GM23338 (cell line): ENCODE measurements around the gene EDAR. TPM values are rescaled to one million over a fixed set of nuclear protein-coding genes. Genes with fewer than 3 reads are reported as not detected.

Source experiments
- ATAC-seq: fragments of 200-7000 bp; cut with Tn5 transposase; 3 replicates; pipeline ENCODE4 v1.9.1; 2020
- DNase-seq: peaks from one replicate; pipeline ENCODE4 v3.0.0-alpha.2; 2015; ENCODE audit warnings: low spot score
- H2AFZ ChIP-seq: fragments of 200-600 bp; sonication (generic); 2 replicates; pipeline ENCODE4 v1.8.0; 2016; ENCODE audit warnings: antibody characterized with exemption, mild to moderate bottlenecking, moderate library complexity
- H3F3A ChIP-seq: fragments of 200-600 bp; sonication (generic); replicated peaks from 2 replicates; pipeline ENCODE4 v1.8.0; 2017; ENCODE audit warnings: antibody characterized with exemption, mixed run types, low read depth
- H3K27ac ChIP-seq: fragments of 200-600 bp; sonication (generic); 2 replicates; pipeline ENCODE4 v1.6.1; 2016; ENCODE audit warnings: low read depth
- H3K27me3 ChIP-seq: fragments of 200-600 bp; sonication (generic); 2 replicates; pipeline ENCODE4 v1.8.0; 2016; ENCODE audit warnings: mild to moderate bottlenecking, mixed run types, moderate library complexity; ENCODE audit not compliant: insufficient read depth
- H3K36me3 ChIP-seq: fragments of 200-600 bp; sonication (generic); 2 replicates; pipeline ENCODE4 v1.8.0; 2016; ENCODE audit warnings: mild to moderate bottlenecking; ENCODE audit not compliant: insufficient read depth
- H3K4me1 ChIP-seq: fragments of 200-600 bp; sonication (generic); 2 replicates; pipeline ENCODE4 v1.8.0; 2016; ENCODE audit warnings: mild to moderate bottlenecking, moderate library complexity; ENCODE audit not compliant: insufficient read depth
- H3K4me2 ChIP-seq: fragments of 200-600 bp; sonication (generic); 2 replicates; pipeline ENCODE4 v1.7.1; 2017; ENCODE audit warnings: mixed run types
- H3K4me3 ChIP-seq: fragments of 200-600 bp; sonication (generic); 2 replicates; pipeline ENCODE4 v1.6.1; 2016; ENCODE audit warnings: mixed run types
- H3K79me2 ChIP-seq: fragments of 200-600 bp; sonication (generic); replicated peaks from 2 replicates; pipeline ENCODE4 v1.8.0; 2017; ENCODE audit warnings: mild to moderate bottlenecking; ENCODE audit not compliant: insufficient read depth
- H3K9me2 ChIP-seq: fragments of 200-600 bp; sonication (generic); 2 replicates; pipeline ENCODE4 v1.8.0; 2017; ENCODE audit not compliant: insufficient read depth
- H4K20me1 ChIP-seq: fragments of 200-600 bp; sonication (generic); replicated peaks from 2 replicates; pipeline ENCODE4 v1.8.0; 2017; ENCODE audit warnings: mild to moderate bottlenecking; ENCODE audit not compliant: insufficient read depth
- H3K27ac Mint-ChIP-seq: 2 replicates; pipeline ENCODE4 v1.8.0; 2020; ENCODE audit warnings: inconsistent platforms, mild to moderate bottlenecking, moderate library complexity, mixed read lengths
- H3K27me3 Mint-ChIP-seq: 3 replicates; pipeline ENCODE4 v1.8.0; 2022; ENCODE audit warnings: low read depth, mild to moderate bottlenecking, moderate library complexity, mixed read lengths, inconsistent platforms; ENCODE audit not compliant: insufficient read depth, poor library complexity
- H3K36me3 Mint-ChIP-seq: 3 replicates; pipeline ENCODE4 v1.8.0; 2021; ENCODE audit warnings: low read depth, mild to moderate bottlenecking, inconsistent platforms, moderate library complexity, mixed read lengths
- H3K4me1 Mint-ChIP-seq: 3 replicates; pipeline ENCODE4 v1.8.0; 2020; ENCODE audit warnings: mild to moderate bottlenecking, inconsistent platforms, mixed read lengths
- H3K4me3 Mint-ChIP-seq: 3 replicates; pipeline ENCODE4 v1.8.0; 2021; ENCODE audit warnings: moderate library complexity, mild to moderate bottlenecking, inconsistent platforms, mixed read lengths
- H3K9me3 Mint-ChIP-seq: 3 replicates; pipeline ENCODE4 v1.8.0; 2020; ENCODE audit warnings: moderate library complexity, mild to moderate bottlenecking, inconsistent platforms, mixed read lengths
- CREB1 ChIP-seq: fragments of 250-450 bp; sonication (Bioruptor Pico); IDR thresholded peaks from 2 replicates; pipeline ENCODE4 v1.5.0; 2020; ENCODE audit warnings: low read depth, mild to moderate bottlenecking, moderate library complexity
- EZH2 ChIP-seq: fragments of 200-600 bp; sonication (generic); IDR thresholded peaks from one replicate; pipeline ENCODE4 v1.8.0; 2017; ENCODE audit warnings: antibody characterized with exemption, mild to moderate bottlenecking, low read depth; ENCODE audit not compliant: unreplicated experiment
- EZH2phosphoT487 ChIP-seq: fragments of 200-600 bp; sonication (generic); IDR thresholded peaks from one replicate; pipeline ENCODE4 v1.8.1; 2018; ENCODE audit warnings: antibody characterized with exemption; ENCODE audit not compliant: unreplicated experiment
- JUNB ChIP-seq: IDR thresholded peaks from one replicate; pipeline ENCODE4 v1.6.1; 2016; ENCODE audit warnings: antibody characterized with exemption; ENCODE audit not compliant: unreplicated experiment
- NANOG ChIP-seq: IDR thresholded peaks from 2 replicates; pipeline ENCODE4 v1.6.1; 2016; ENCODE audit warnings: antibody characterized with exemption, borderline replicate concordance
- POLR2AphosphoS5 ChIP-seq: IDR thresholded peaks from 2 replicates; pipeline ENCODE4 v1.6.1; 2016; ENCODE audit warnings: antibody characterized with exemption, low read depth
- STAT1 ChIP-seq: IDR thresholded peaks from one replicate; pipeline ENCODE4 v1.6.1; 2016; ENCODE audit warnings: antibody characterized with exemption; ENCODE audit not compliant: unreplicated experiment
- ZNF114 ChIP-seq: fragments of 250-450 bp; sonication (Bioruptor Pico); IDR thresholded peaks from 2 replicates; pipeline ENCODE4 v1.5.0; 2020; ENCODE audit warnings: mild to moderate bottlenecking, moderate library complexity
- ZNF331 ChIP-seq: fragments of 250-450 bp; sonication (Bioruptor Pico); IDR thresholded peaks from 2 replicates; pipeline ENCODE4 v1.5.0; 2020; ENCODE audit warnings: low read depth, mild to moderate bottlenecking, moderate library complexity
- polyA plus RNA-seq: library from polyadenylated mRNA; unstranded; fragments of >200 nt; fragmentation: Nextera tagmentation; extraction: Ambion mirVana; gene quantifications from 2 replicates; pipeline ENCODE4 v1.2.1, GENCODE V29; 2016
- total RNA-seq: library from RNA; depleted of rRNA; stranded (reverse); fragments of >200 nt; shearing (Covaris generic); gene quantifications from 2 replicates; pipeline ENCODE4 v1.2.3, GENCODE V29; 2014
- TF ChIP-seq, protein P1 (sequence below): IDR thresholded peaks from 2 replicates; pipeline ENCODE4 v1.6.1; 2016; ENCODE audit warnings: antibody characterized with exemption
- TF ChIP-seq, protein P2 (sequence below), 2 experiments: fragments of 200-600 bp in 1 of 2; sonication (generic) in 1 of 2; conservative IDR thresholded peaks; 2 replicates each; pipeline versions ENCODE4 v1.5.1 to v1.6.1; 2016 to 2017; ENCODE audit warnings: antibody characterized with exemption in 2 of 2, low read depth in 2 of 2, mild to moderate bottlenecking in 2 of 2, moderate library complexity in 1 of 2
- TF ChIP-seq, protein P3 (sequence below): fragments of 250-450 bp; sonication (Bioruptor Pico); IDR thresholded peaks from 2 replicates; pipeline ENCODE4 v1.5.0; 2020; ENCODE audit warnings: mild to moderate bottlenecking, moderate library complexity
- TF ChIP-seq, protein P4 (sequence below): IDR thresholded peaks from one replicate; pipeline ENCODE4 v1.6.1; 2018; ENCODE audit warnings: antibody characterized with exemption; ENCODE audit not compliant: unreplicated experiment

The EDAR gene
- total and polyA plus RNA-seq, 2 experiments from 2014 or later, result not detected

DNA sequence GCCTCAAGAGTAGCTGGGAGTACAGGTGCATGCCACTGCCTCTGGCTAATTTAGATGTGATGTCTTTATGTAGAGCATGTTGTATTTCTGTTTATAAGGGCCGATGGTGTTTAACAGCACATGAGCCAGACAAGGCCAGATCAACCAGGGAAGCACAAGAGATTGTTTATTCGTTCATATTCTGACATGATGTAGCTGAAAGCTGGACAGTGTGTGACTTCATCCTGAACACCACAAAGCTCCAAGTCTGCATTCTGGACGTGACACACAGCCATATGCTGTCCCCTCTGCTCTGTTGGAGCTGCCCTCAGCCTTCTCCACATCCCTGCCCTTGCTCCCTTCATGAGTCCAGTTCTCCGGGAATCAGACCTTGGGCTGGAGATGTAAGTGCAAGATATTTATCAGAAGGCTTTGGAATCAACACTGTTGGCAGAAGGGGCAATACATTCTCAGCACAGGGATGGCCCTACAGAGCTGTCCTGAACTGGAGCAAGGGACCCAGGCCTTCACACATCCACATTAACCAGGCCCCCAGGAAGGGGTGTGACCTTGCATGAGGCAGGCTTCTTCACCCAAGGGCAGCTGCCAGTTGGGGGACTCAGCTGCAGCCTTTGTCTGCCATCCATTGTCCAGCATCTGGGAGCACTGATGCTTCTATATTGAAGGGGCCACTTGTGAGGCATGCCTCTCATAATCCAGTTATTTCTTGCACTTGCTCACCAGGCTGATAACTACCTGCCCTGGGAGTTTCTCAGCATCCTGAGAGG is 38.5 kb downstream of the EDAR start:
- H4K20me1 ChIP-seq, result no peaks in the 10 kb centered on the region
- TF ChIP-seq, protein P1, sequence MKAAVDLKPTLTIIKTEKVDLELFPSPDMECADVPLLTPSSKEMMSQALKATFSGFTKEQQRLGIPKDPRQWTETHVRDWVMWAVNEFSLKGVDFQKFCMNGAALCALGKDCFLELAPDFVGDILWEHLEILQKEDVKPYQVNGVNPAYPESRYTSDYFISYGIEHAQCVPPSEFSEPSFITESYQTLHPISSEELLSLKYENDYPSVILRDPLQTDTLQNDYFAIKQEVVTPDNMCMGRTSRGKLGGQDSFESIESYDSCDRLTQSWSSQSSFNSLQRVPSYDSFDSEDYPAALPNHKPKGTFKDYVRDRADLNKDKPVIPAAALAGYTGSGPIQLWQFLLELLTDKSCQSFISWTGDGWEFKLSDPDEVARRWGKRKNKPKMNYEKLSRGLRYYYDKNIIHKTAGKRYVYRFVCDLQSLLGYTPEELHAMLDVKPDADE, result no peak
- TF ChIP-seq EZH2phosphoT487 (no peak), ZNF331 (CRISPR knock-in tag) (no peak), EZH2 (no peak), CREB1 (CRISPR knock-in tag) (no peak), JUNB (no peak), NANOG (no peak), ZNF114 (CRISPR knock-in tag) (no peak), STAT1 (no peak), POLR2AphosphoS5 (no peak)
- TF ChIP-seq, protein P2, sequence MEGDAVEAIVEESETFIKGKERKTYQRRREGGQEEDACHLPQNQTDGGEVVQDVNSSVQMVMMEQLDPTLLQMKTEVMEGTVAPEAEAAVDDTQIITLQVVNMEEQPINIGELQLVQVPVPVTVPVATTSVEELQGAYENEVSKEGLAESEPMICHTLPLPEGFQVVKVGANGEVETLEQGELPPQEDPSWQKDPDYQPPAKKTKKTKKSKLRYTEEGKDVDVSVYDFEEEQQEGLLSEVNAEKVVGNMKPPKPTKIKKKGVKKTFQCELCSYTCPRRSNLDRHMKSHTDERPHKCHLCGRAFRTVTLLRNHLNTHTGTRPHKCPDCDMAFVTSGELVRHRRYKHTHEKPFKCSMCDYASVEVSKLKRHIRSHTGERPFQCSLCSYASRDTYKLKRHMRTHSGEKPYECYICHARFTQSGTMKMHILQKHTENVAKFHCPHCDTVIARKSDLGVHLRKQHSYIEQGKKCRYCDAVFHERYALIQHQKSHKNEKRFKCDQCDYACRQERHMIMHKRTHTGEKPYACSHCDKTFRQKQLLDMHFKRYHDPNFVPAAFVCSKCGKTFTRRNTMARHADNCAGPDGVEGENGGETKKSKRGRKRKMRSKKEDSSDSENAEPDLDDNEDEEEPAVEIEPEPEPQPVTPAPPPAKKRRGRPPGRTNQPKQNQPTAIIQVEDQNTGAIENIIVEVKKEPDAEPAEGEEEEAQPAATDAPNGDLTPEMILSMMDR (conservative IDR thresholded peaks at IDR 0.05; ENCODE audit: low read depth in 2 of 2), result no peak
- TF ChIP-seq, protein P3, sequence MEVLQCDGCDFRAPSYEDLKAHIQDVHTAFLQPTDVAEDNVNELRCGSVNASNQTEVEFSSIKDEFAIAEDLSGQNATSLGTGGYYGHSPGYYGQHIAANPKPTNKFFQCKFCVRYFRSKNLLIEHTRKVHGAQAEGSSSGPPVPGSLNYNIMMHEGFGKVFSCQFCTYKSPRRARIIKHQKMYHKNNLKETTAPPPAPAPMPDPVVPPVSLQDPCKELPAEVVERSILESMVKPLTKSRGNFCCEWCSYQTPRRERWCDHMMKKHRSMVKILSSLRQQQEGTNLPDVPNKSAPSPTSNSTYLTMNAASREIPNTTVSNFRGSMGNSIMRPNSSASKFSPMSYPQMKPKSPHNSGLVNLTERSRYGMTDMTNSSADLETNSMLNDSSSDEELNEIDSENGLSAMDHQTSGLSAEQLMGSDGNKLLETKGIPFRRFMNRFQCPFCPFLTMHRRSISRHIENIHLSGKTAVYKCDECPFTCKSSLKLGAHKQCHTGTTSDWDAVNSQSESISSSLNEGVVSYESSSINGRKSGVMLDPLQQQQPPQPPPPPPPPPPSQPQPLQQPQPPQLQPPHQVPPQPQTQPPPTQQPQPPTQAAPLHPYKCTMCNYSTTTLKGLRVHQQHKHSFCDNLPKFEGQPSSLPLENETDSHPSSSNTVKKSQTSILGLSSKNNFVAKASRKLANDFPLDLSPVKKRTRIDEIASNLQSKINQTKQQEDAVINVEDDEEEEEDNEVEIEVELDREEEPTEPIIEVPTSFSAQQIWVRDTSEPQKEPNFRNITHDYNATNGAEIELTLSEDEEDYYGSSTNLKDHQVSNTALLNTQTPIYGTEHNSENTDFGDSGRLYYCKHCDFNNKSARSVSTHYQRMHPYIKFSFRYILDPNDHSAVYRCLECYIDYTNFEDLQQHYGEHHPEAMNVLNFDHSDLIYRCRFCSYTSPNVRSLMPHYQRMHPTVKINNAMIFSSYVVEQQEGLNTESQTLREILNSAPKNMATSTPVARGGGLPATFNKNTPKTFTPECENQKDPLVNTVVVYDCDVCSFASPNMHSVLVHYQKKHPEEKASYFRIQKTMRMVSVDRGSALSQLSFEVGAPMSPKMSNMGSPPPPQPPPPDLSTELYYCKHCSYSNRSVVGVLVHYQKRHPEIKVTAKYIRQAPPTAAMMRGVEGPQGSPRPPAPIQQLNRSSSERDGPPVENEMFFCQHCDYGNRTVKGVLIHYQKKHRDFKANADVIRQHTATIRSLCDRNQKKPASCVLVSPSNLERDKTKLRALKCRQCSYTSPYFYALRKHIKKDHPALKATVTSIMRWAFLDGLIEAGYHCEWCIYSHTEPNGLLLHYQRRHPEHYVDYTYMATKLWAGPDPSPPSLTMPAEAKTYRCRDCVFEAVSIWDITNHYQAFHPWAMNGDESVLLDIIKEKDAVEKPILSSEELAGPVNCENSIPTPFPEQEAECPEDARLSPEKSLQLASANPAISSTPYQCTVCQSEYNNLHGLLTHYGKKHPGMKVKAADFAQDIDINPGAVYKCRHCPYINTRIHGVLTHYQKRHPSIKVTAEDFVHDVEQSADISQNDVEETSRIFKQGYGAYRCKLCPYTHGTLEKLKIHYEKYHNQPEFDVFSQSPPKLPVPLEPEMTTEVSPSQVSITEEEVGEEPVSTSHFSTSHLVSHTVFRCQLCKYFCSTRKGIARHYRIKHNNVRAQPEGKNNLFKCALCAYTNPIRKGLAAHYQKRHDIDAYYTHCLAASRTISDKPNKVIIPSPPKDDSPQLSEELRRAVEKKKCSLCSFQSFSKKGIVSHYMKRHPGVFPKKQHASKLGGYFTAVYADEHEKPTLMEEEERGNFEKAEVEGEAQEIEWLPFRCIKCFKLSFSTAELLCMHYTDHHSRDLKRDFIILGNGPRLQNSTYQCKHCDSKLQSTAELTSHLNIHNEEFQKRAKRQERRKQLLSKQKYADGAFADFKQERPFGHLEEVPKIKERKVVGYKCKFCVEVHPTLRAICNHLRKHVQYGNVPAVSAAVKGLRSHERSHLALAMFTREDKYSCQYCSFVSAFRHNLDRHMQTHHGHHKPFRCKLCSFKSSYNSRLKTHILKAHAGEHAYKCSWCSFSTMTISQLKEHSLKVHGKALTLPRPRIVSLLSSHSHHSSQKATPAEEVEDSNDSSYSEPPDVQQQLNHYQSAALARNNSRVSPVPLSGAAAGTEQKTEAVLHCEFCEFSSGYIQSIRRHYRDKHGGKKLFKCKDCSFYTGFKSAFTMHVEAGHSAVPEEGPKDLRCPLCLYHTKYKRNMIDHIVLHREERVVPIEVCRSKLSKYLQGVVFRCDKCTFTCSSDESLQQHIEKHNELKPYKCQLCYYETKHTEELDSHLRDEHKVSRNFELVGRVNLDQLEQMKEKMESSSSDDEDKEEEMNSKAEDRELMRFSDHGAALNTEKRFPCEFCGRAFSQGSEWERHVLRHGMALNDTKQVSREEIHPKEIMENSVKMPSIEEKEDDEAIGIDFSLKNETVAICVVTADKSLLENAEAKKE (CRISPR knock-in tag), result no peak
- TF ChIP-seq, protein P4, sequence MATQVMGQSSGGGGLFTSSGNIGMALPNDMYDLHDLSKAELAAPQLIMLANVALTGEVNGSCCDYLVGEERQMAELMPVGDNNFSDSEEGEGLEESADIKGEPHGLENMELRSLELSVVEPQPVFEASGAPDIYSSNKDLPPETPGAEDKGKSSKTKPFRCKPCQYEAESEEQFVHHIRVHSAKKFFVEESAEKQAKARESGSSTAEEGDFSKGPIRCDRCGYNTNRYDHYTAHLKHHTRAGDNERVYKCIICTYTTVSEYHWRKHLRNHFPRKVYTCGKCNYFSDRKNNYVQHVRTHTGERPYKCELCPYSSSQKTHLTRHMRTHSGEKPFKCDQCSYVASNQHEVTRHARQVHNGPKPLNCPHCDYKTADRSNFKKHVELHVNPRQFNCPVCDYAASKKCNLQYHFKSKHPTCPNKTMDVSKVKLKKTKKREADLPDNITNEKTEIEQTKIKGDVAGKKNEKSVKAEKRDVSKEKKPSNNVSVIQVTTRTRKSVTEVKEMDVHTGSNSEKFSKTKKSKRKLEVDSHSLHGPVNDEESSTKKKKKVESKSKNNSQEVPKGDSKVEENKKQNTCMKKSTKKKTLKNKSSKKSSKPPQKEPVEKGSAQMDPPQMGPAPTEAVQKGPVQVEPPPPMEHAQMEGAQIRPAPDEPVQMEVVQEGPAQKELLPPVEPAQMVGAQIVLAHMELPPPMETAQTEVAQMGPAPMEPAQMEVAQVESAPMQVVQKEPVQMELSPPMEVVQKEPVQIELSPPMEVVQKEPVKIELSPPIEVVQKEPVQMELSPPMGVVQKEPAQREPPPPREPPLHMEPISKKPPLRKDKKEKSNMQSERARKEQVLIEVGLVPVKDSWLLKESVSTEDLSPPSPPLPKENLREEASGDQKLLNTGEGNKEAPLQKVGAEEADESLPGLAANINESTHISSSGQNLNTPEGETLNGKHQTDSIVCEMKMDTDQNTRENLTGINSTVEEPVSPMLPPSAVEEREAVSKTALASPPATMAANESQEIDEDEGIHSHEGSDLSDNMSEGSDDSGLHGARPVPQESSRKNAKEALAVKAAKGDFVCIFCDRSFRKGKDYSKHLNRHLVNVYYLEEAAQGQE, result no peak

More for the DNA sequence above, 38.5 kb downstream of the EDAR start:
- no peak overlapping the region for H2AFZ ChIP-seq
- Mint-ChIP-seq H3K4me3 (no peak overlapping the region), H3K36me3 (peaks cover 19% of the 10 kb centered on the region), H3K9me3 (peaks cover 34% of the 10 kb centered on the region), H3K4me1 (no peaks in the 10 kb centered on the region), H3K27ac (no peak overlapping the region), H3K27me3 (no peaks in the 10 kb centered on the region)
- no peak overlapping the region for H3K4me3 ChIP-seq
- H3F3A ChIP-seq, result no peaks in the 10 kb centered on the region
- no peak for ATAC-seq
- no peaks in the 10 kb centered on the region for H3K27me3 ChIP-seq
- no peak overlapping the region for H3K27ac ChIP-seq
- DNase-seq, result no peak
- H3K79me2 ChIP-seq, result no peaks in the 10 kb centered on the region
- H3K9me2 ChIP-seq, result no peaks in the 10 kb centered on the region
- H3K4me2 ChIP-seq, result no peak overlapping the region
- no peaks in the 10 kb centered on the region for H3K4me1 ChIP-seq
- H3K36me3 ChIP-seq, result no peaks in the 10 kb centered on the region
